Thymus (tissue), 11 donors: Measurements from ENCODE around the gene TULP1. TPM values are rescaled to one million over a fixed set of nuclear protein-coding genes. Genes with fewer than 3 reads are reported as not detected.

Source experiments
- DNase-seq, 9 donors: peaks; one replicate each; pipeline ENCODE4 v3.0.0-alpha.2; 2013; ENCODE audit warnings: low spot score in 9 of 9, low read depth in 6 of 9, missing footprints in 1 of 9
- H3K27ac ChIP-seq, 2 donors: one replicate each; pipeline ENCODE4 v1.5.1; 2013; ENCODE audit warnings: control low read depth in 1 of 2, low read depth in 1 of 2, low read length in 1 of 2, mild to moderate bottlenecking in 1 of 2, moderate library complexity in 1 of 2
- H3K27me3 ChIP-seq, 2 donors: one replicate each; pipeline ENCODE4 v1.5.1; 2013; ENCODE audit warnings: low read length in 1 of 2; ENCODE audit not compliant: control insufficient read depth in 2 of 2, insufficient read depth in 1 of 2
- H3K36me3 ChIP-seq, 2 donors: one replicate each; pipeline ENCODE4 v1.5.1; 2013; ENCODE audit warnings: low read length in 1 of 2, mild to moderate bottlenecking in 1 of 2, moderate library complexity in 1 of 2; ENCODE audit not compliant: control insufficient read depth in 2 of 2, insufficient read depth in 2 of 2
- H3K4me1 ChIP-seq, 2 donors: one replicate each; pipeline ENCODE4 v1.5.1; 2013; ENCODE audit warnings: low read length in 2 of 2; ENCODE audit not compliant: control insufficient read depth in 2 of 2, insufficient read depth in 2 of 2
- H3K4me3 ChIP-seq, 2 donors: one replicate each; pipeline ENCODE4 v1.5.1; 2013; ENCODE audit warnings: low read length in 2 of 2, control low read depth in 1 of 2, mild to moderate bottlenecking in 1 of 2
- H3K9me3 ChIP-seq, 2 donors: one replicate each; pipeline ENCODE4 v1.5.1; 2013; ENCODE audit warnings: low read length in 1 of 2, mild to moderate bottlenecking in 1 of 2; ENCODE audit not compliant: control insufficient read depth in 2 of 2, insufficient read depth in 1 of 2
- WGBS: extraction: QIAGEN DNeasy Blood & Tissue Kit; methylation state at CpG from one replicate; pipeline ENCODE4 v1.1.7; 2013; 5-methylcytosine and 5-hydroxymethylcytosine counted together
- polyA plus RNA-seq: library from polyadenylated mRNA; stranded (reverse); fragments of 200-250 nt; gene quantifications from one replicate; pipeline ENCODE4 v1.2.3, GENCODE V29; 2013
- total RNA-seq: library from RNA; stranded (reverse); fragments of 120-200 nt; gene quantifications from one replicate; pipeline ENCODE4 v1.2.4, GENCODE V29; 2013
- donor health status: healthy.

The TULP1 gene
- total and polyA plus RNA-seq, 2 donors: 0.09 to 0.52 TPM

- no peak for DNase-seq
- Histone ChIP-seq H3K4me3 (no peak overlapping the region), H3K27me3 (no peaks in the 10 kb centered on the region), H3K27ac (no peak overlapping the region), H3K9me3 (no peaks in the 10 kb centered on the region), H3K4me1 (peaks cover 1 to 10% of the 10 kb centered on the region in 2 donors), H3K36me3 (peaks cover 41 to 44% of the 10 kb centered on the region in 2 donors)
- 97% methylated on average over 20 of the region's 20 CpGs for WGBS
Observed at GRCh38 chr6:35474942-35475570, 37.6 kb downstream of the TULP1 start.

DNA sequence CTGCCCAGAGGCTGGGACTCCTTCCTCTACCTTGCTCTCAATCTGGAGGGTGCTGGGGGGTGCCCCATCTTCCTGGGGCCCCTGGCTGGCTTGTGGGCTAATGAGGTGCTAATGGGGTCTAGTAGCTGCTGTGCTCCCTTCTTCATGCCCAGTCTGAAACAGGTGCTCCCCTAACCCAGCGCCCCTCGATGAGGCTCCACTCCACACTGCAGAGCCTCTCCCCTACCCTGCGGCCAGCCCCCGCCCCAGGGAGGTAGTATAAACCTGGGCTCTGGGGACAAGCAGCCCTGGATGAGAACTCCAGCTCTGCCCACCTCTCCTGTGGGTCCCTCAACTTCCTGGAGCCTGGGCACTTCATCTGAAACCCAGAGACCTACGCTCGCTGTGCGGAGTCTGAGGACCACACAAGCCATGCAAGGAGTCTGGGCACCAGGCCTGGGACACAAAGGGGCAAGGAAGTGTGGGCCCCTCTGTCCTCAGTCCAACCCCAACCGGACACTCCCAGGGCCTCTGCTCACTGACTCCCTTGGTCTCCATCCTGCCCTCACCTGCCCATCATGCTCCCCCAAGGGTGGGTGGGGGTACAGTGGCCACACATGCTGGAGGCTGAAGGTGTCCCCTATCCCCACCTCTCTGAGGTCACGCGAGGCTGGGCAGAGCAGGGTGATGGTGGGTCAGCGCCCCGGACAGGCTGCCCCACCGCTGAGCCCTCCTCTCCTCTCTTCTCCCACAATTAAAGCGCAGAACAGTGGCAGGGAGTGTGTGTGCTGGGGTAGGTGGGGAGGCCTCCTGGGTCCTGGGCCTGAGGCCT lies 38.4 kb downstream of the TULP1 start:
- DNase-seq: no peak
- Histone ChIP-seq H3K27ac (no peak overlapping the region), H3K27me3 (no peaks in the 10 kb centered on the region), H3K36me3 (peaks cover 48 to 52% of the 10 kb centered on the region in 2 donors), H3K4me3 (no peak overlapping the region), H3K9me3 (no peaks in the 10 kb centered on the region), H3K4me1 (peaks cover 8 to 17% of the 10 kb centered on the region in 2 donors)
- WGBS: 97% methylated on average over 14 of the region's 14 CpGs

GRCh38 chr6:35473850-35474130 lies 38.9 kb downstream of the TULP1 start:
- Histone ChIP-seq H3K4me1 (peaks cover 9 to 20% of the 10 kb centered on the region in 2 donors), H3K27me3 (no peaks in the 10 kb centered on the region), H3K27ac (no peak overlapping the region), H3K4me3 (no peak overlapping the region), H3K36me3 (peaks cover 51 to 55% of the 10 kb centered on the region in 2 donors), H3K9me3 (no peaks in the 10 kb centered on the region)
- DNase-seq: no peak

GRCh38 chr6:35473075-35473849 lies 39.4 kb downstream of the TULP1 start:
- H3K4me1 ChIP-seq: peaks cover 9 to 20% of the 10 kb centered on the region in 2 donors
- H3K36me3 ChIP-seq: peaks cover 51 to 55% of the 10 kb centered on the region in 2 donors
- H3K27ac ChIP-seq: no peak overlapping the region
- H3K27me3 ChIP-seq: no peaks in the 10 kb centered on the region
- 95% methylated on average over 9 of the region's 9 CpGs for WGBS
- no peak for DNase-seq
- H3K9me3 ChIP-seq: no peaks in the 10 kb centered on the region
- no peak overlapping the region for H3K4me3 ChIP-seq

DNA sequence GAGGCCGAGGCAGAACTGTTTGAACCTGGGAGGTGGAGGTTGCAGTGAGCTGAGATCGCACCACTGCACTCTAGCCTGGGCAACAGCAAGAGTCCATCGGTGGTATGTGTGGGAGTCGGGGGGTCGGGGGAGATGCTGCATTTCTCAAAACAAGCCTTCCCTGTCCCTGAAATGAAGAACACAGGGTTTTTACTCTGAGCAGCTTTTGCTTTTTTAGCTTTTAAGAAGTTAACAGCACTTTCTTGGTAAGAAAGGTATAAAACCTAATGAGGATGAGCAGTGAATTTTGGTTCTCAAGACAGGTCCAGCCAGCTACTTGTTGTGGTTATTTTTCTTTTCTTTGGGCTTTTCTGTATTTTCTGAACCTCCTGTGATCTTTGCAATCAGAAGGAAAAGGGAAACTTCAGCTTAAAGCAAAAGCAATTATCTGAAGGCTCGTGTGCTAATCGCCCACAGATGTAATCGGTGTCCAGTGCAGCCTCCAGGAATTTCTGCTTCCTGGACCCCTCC lies 40.8 kb downstream of the TULP1 start:
- H3K4me3 ChIP-seq: no peak overlapping the region
- DNase-seq: no peak
- WGBS: 86% methylated on average over 8 of the region's 8 CpGs
- no peak overlapping the region for H3K27ac ChIP-seq
- peaks cover 9 to 27% of the 10 kb centered on the region in 2 donors for H3K4me1 ChIP-seq
- peaks cover 0 to 3% of the 10 kb centered on the region in 2 donors for H3K9me3 ChIP-seq
- H3K27me3 ChIP-seq: no peaks in the 10 kb centered on the region
- peaks cover 51 to 55% of the 10 kb centered on the region in 2 donors for H3K36me3 ChIP-seq

GRCh38 chr6:35470663-35471120 lies 42.0 kb downstream of the TULP1 start:
- Histone ChIP-seq H3K4me3 (no peak overlapping the region), H3K27ac (no peak overlapping the region), H3K27me3 (no peaks in the 10 kb centered on the region), H3K4me1 (peaks cover 9 to 27% of the 10 kb centered on the region in 2 donors), H3K9me3 (peaks cover 0 to 3% of the 10 kb centered on the region in 2 donors), H3K36me3 (peaks cover 51 to 58% of the 10 kb centered on the region in 2 donors)
- WGBS: 86% methylated on average over 3 of the region's 3 CpGs
- DNase-seq: no peak

DNA sequence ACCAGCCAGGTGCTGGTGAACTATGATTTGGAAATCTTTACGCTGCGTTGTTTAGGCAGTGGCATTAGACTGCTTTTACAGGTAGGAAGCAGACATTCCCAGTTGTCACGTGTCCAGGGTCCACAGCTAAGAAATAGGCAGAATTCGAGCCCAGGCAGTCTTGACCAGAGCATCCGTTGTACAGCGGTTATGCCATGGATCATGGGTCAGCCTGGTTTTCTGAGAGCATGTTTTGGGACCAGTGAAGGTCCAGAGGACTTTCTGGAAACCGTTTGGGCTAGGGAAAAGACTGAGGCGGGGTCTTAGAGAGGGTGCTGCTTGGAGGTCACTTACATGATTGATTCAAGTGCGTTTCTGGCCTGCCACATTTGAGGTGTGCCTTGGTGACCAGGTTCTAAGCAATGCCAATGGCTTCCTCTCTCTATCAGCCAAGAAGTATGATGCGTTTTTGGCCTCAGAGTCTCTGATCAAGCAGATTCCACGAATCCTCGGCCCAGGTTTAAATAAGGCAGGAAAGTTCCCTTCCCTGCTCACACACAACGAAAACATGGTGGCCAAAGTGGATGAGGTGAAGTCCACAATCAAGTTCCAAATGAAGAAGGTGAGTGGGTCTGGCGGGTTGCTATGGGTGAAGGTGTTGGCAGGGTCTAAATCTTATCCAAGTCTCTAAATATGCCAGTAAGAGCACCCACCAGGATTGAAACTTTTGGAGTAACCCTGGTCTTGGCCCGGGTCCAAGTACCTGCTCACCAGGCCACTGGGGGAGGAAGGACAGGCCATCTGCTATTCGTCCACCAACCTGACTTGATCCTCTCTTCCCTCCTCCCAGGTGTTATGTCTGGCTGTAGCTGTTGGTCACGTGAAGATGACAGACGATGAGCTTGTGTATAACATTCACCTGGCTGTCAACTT lies 42.7 kb downstream of the TULP1 start:
- peak overlapping the region in 1 of 2 donors; percentile 32 for H3K27ac ChIP-seq
- no peaks in the 10 kb centered on the region for H3K27me3 ChIP-seq
- peaks cover 44 to 54% of the 10 kb centered on the region in 2 donors for H3K36me3 ChIP-seq
- 74% methylated on average over 18 of the region's 18 CpGs for WGBS
- H3K9me3 ChIP-seq: peaks cover 0 to 3% of the 10 kb centered on the region in 2 donors
- peaks cover 9 to 27% of the 10 kb centered on the region in 2 donors for H3K4me1 ChIP-seq
- DNase-seq: no peak
- H3K4me3 ChIP-seq: peak overlapping the region; percentile 71 to 89

DNA sequence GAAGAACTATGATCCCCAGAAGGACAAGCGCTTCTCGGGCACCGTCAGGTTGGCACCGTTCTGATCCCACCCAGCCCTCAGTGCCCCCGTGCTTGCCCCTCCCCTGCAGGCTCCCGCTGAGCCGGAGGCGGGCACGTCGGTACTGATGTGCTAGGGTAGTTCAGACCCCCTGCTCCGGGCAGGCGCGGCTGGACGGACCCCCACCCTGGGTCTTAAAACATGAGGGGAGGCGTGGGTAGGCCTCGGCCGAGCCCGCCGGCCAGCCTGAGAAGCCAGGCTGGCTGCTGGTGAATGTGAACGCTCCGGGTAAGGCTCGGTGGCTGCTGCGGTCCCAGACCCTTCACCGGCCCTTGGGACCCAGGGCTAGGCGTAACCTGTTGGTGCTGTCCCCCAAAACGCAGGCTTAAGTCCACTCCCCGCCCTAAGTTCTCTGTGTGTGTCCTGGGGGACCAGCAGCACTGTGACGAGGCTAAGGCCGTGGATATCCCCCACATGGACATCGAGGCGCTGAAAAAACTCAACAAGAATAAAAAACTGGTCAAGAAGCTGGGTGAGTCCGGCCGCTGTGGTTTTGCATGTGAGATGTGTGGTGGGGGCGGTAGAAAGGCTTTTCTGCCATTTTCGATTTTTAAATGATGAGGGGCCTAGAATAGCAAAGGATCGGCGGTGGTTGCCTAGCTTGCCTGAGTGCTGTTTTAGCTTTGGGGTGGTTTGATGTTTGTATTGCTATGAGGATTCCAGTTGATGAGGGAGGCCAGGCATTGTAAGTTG lies 43.5 kb downstream of the TULP1 start:
- H3K9me3 ChIP-seq: peaks cover 0 to 3% of the 10 kb centered on the region in 2 donors
- peaks cover 39 to 50% of the 10 kb centered on the region in 2 donors for H3K36me3 ChIP-seq
- WGBS: 4% methylated on average over 37 of the region's 37 CpGs
- peak overlapping the region; percentile 71 to 89 for H3K4me3 ChIP-seq
- peak in 2 of 9 donors; percentile 39 to 46 for DNase-seq
- no peaks in the 10 kb centered on the region for H3K27me3 ChIP-seq
- H3K4me1 ChIP-seq: peaks cover 9 to 27% of the 10 kb centered on the region in 2 donors
- H3K27ac ChIP-seq: peak overlapping the region; percentile 91 to 94
